NOMO-1 (cell line): Measurements from ENCODE around the gene EFCAB8.
"Not testable (repeated sequence)": the region's sequence is repeated elsewhere in the genome, so short reads cannot be mapped to it uniquely, and the experiment has no call there.

Source experiments
- DNase-seq, 2 experiments: peaks; one replicate each; lab custom pipeline; 2025; ENCODE audit not compliant: unreplicated experiment in 2 of 2; lab: John Stamatoyannopoulos, UW

The EFCAB8 gene

DNA sequence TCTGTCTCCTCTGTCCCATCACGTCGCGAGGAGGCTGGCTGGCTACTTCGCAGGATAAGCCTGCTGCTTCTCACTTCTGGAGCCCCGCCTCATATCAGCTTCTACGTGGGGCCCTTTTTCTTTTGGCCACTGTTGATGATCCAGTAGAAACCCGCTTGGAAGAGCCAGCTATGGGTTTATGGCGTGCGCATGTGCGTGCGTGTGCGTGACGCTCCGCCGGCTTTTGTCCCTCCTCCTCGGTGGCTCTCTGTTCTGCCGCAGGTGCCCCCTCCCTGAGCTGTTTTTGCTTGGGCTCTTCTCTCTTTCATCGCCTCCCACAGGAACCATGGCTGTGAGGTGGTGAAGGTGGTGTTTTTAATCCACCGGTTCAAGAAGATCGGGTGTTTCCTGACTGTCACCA is 26.5 kb downstream of the EFCAB8 start:
- no peak for DNase-seq

DNA sequence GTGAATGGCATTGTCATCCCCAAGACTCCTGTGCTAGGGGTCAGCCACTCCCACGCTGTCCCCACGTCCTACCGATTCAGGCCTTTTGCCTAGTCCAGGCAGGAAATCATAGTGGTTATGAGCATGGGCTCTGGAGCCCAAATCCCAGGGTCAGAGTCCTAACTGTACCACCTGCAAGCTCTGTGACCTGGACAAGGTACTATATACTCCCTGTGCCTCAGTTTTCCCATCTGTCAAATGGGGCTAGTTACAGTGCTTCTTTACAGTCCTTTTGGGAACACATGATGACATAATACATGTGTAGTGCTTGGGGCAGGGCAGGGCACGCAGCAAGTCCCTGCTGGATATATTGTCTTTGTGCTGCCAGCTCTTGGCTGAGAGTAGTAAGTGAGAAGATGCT is 27.2 kb downstream of the EFCAB8 start:
- no peak for DNase-seq

DNA sequence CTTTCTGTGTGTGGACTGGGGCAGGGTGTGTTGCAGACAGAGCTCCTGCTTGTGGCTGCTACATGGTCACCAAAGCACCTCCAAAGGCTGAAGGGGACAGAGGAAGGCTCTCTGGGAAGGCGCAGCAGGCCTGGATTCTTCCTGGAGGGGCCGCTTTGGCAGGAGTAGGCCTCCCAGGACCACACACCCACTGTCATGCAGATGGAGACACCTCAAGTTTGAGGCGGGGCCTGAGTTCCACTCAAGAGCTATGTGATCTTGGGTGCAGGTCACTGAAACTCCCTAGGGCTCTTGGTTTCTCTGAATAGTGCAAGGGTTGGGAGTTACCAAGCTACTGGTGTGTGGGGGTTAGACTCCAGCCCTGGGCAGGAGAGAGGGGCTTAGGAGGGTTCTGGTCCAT is 27.9 kb downstream of the EFCAB8 start:
- DNase-seq, result no peak

DNA sequence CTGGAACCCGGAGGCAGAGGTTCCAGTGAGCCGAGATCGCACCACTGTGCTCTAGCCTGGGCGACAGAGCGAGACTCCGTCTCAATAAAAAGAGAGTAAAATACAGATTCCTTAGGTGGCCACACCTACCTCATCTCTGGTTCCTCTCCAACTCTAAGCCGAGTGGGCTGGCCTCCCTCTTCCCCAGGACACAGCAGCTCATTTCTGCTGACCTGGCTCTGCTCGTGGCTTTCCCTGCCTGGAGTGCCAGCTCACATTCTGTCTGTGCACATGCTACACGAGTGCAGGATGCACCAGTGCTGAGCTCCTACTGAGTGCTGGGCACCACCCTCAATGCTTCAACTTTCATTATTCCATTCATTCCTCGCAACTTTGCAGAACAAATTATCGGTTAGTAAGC is 28.8 kb downstream of the EFCAB8 start:
- no peak for DNase-seq

DNA sequence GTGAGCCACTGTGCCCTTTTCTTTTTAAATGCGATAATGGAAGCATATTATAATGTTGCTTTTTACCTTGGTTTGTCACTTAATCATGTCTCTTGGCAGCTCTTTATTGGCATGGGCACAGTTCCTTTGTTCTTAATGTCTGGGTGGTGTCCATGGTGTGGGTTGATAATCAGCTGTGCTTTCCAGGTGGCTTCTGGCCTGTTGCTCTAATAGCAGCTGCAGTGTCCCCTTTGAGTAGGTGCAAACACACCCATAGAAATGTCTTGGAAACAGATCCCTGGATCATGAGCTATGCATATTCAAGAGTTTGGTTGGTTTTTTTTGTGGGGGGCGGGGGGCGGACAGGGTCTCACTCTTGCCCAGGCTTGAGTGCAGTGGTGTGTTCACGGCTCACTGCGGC is 29.9 kb downstream of the EFCAB8 start:
- no peak for DNase-seq

DNA sequence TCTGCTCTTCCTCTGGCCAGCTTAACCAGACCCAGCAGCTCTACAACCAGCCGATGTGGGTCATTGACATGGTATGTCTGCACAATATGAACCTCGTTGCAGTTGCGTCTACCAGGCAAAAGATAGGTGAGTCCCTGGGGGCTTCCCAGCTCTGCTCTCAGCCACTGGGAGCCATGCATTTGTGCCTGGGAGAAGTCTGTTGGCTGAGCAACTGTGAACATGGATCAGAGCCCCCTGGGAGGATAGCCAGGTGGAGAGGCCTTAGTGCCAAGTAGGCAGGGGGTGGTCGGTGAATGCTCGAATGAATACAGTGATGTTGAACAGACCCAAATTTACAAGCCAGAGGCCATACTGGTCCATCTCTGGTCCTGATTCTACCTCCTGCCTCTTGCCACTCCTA is 30.6 kb downstream of the EFCAB8 start:
- DNase-seq, result no peak

DNA sequence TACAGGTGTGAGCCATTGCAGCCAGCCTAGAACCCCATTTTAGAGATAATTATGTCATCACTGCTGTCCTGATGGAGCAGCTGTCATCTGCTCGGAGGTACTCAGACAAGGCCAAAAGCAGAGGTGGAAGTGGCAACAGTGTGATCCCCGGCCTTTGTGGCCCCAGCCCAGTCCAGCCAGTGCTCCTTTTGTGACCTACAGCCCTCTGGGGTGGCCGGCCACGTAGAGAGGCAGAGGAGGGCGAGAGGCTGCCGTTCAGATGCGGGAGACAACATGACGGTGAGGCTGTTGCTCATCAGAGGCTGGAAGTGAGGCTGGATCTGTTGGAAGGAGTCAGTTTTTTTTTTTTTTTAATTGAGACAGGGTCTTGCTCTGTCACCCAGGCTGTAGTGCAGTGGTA is 32.8 kb downstream of the EFCAB8 start:
- no peak for DNase-seq

DNA sequence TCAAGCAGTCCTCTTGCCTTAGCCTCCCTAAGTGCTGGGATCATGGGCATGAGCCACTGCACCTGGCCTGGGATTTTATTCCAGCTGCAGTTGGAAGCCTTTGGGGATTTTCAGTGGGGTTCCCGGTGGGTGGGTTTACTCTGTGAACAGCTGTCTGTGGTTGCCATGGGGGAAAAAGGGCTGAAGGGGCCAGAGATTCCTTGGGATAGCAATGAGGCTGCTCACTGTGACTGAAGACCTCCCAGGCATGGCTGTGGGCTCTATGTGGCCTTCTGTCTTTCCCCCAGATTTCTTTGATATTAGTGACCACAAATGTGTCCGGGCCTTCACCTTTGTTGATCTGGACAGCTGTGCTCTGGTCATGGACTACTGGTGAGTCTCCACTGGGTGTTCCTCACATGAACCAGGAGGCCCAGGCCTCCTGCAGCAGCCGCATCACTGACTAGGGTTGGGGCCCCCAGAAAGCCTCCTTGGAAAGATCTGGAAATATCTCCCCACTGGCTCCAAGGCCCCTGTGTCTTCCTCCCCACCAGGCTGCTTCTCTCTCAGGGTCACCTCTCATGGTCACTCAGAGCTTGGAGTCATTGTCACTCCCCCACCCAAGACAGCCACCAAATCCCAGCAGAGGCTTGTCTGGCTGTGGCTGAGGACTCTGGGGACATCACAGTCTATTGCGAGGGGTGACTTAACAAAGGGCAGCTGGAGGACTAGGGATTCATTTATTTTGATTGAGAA is 33.4 kb downstream of the EFCAB8 start:
- DNase-seq, result no peak

DNA sequence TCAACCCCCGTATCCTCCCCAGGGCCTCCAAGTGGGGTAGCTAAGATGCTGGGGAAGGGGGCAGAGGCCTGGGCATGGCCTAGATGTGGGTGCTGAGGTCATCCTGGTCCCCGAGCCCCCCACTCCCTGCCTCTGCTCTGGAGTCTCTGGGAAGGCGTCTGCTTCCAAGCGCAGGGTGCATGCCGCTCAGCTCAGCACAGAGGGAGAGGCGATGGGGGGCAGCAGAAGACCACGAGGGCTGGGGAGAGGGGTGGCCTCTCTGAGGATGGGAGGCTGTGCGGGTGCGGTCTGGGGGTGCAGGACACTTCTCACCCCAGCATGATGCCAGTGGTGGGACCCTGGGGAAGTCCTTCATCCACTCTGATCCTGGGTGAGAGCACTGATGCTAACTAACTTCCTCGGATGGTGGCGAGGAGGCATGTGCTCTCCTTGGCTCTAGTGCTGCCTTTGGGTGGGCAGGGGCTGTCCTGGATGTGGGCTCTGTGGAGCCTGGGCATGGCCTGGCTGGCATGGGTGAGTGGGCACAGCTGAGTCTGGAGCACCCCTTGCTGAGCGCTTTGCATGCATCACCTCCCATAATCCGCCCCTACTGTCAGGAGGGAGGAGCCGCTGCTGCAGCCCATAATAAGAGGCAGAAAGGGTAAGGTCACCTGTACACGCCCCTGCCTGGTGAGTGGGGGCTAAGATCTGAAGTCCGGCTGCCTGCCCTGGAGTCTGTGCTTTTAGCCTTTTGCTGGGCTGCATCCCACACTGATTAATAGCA is 34.7 kb downstream of the EFCAB8 start:
- no peak for DNase-seq

DNA sequence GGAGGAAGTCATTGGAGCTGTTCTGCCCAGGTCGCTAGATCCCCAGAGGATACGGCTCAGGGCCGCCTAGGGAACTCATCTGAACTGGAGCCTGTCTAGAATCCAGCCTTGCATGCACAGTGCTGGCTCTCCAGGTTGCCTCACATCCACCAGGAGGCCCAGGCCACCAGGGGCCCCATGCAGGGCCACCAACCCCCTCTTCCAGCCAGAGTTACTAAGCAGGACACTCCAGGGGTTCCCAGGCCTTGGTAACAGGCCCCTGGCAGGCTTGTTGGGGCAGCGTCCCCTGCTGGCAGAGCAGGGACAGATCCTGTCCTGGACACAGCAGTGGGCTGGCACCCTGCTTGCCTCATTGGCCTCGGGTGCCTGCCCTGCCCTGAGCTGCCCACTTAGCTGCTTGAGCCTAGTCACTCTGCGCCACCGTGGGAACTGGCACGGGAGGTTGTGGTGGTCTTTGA is 35.3 kb downstream of the EFCAB8 start:
- DNase-seq, result no peak

DNA sequence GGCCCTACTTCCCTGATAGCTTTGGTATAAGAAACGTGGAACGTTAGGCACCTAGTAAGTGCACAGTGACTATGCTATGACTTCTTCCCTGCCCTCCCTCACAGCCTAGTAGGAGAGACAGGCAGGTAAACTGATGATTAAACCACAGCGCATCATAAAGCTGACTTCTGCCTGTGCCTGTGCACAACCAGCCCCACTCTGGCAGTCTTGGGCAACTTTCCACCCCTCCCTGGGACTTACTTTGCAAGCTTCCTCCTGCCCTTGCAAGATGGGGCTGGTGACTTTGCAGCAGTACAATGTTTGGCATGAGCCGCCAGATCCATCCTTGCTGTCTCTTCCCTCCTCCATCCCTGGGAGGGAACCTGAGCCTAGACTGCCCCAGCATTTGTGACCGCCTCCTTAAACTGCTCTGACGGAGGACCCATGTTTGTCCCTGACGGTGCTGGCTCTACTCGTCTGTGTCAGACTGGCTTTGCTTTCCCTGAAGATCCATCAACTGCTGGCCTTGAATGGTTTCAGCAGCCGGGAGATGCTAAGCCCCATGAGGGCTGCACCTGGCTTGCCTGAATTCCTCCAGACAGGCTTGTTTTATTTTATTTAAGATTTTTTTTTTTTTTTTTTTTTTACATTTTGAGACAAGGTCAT is 36.1 kb downstream of the EFCAB8 start:
- DNase-seq, result no peak

DNA sequence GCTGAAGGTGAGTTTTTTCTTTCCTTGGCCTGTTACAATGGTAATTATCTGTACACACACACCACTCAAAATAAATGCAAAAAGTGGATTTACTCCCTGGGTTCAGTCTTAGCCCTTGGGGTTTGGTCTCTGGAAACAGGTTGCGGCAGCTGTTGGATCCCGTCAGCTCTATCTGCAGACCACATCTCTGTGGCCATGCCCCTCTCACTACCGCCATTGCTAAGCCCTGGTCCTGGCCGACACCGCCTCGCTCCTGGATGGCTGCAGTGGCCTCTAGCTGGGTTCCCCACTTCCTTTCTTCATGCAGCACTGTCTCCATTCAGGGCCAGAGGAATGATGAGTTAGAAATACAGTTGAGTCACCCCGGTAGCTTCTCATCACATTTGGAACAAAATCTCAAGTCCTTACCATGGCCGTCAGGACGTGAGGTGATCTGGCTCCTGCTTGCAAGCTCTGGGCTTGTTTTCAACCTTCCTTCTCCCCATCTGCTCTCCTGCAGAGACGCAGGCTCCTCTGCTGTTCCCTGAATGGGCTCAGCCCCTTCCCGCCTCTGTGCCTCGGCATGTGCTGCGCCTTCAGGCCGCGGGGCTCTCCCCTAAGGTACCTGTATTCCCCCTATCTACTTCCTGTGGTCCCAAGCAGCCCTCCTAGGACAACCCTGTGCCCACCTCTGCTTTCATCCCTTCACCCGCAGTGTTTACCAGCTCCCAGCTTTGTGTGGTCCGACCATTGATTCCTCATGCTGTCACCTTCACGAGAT is 38.0 kb downstream of the EFCAB8 start:
- DNase-seq, result no peak

DNA sequence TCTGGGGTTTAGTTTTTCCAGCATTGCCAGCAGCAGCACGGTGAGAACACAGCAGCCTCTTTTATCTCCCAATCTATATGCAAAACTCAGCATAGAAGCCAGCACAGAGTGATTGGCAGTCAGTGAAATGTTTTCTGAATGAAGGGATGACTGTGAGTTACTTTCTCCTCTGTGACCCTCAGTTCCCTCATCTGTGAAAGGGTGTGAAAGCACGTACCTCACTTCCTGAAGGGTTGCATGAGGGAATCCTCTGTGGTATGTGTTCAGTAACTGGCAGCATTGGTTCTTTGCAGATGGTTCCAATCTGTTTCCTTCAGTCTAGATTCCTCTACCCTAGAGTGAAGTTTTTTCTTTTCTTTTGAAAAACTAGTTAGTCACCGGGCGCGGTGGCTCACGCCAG is 40.0 kb downstream of the EFCAB8 start:
- DNase-seq, result no peak

DNA sequence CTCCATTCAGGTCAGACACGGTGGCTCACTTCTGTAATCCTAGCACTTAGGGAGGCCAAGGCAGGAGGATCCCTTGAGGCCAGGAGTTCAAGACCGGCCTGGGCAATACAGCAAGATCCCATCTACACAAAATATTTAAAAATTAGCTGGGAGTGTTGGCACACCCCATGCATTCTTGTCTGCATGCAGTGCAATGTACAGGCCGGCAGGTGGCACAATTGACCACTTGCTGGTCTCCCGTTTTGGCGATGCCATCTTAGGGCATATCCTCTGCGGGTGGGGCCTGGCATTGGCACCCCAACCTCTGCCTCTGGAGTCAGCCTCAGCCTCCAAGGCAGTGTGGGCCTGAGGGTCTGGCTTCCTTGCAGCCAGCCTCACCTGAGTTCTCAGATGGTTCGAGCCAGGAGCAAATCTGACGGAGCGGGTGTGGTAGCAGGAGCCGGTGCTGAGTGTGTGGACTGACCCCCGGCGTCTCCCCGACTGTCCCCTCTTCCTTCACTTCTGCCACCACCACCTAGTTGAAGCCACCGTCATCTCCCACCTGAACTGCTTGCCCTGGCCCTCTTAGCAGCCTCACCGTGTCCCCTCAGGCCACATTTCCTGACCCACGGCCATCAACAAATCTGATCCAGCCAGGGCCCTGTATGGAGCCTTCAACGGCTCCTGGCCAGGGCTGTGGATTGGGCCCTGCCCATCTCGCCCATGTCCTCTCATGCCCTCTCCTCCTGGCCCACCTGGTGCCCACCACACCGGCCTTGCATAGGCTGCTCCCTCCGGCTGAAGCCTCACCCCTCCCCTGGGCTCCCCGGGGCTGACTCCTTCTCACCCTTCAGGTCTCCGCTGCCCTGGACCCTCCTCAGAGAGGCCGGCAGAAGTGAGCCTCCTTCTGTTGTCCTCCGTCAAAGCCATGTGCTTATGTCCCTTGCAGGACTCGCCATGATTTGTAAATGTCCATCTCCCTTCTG is 44.0 kb downstream of the EFCAB8 start:
- DNase-seq, result peak; percentile 7 to 24

DNA sequence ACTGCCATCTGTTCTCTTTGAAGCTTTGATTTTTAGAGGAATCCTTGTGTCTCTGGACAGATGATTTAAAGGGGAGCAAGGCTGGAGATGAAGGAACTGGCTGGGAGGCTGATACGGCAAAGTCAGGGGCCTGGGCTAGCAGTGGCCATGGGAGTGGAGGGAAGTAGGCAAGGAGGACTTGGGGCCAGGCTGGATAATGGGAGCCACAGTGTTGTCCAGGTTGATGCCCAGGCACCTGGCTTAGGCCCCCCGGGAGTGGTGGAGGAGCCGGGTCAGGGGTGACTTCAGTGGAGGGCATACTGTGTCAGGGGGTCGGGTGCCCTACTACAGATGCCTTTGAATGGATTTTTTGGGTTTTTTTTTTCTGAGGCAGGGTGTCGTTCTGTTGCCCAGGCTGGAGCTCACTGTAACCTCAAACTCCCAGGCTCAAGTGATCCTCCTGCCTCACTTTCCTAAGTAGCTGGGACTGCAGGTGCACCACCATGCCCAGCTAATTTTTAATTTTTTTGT is 45.0 kb downstream of the EFCAB8 start:
- no peak for DNase-seq

DNA sequence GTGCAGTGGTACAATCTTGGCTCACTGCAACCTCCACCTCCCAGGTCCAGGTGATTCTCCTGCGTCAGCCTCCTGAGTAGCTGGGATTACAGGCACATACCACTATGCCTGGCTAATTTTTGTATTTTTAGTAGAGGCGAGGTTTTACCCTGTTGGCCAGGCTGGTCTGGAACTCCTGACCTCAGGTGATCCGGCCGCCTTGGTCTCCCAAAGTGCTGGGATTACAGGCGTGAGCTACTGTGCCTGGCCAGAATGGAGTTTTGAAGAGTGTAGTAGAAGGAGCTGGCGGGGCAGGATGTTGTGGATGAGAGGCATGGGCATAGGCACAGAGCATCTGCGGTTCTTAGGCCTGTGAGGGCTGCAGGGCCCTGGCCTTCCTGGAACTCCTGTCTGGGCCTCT is 46.0 kb downstream of the EFCAB8 start:
- not testable (repeated sequence) for DNase-seq

DNA sequence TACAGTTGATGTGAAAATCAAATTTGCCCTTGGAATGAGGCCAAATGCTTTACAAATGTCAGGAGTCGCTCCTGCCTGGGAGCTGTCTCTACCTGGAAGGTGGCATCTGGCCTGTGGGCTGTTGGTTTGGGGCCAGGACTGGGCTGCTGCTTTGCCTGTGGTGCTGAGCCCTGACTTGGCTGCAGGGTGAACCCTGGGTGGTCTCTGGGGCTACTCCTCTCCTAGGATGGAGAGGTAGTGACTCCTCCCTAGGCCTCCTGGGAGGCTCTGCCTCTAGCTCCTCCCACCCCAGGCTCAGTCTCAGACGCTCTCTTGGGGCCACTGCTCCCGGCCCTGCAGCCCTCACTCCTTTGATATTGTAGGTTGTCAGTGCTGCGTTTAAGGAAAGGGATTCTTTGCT is 47.5 kb downstream of the EFCAB8 start:
- no peak for DNase-seq

DNA sequence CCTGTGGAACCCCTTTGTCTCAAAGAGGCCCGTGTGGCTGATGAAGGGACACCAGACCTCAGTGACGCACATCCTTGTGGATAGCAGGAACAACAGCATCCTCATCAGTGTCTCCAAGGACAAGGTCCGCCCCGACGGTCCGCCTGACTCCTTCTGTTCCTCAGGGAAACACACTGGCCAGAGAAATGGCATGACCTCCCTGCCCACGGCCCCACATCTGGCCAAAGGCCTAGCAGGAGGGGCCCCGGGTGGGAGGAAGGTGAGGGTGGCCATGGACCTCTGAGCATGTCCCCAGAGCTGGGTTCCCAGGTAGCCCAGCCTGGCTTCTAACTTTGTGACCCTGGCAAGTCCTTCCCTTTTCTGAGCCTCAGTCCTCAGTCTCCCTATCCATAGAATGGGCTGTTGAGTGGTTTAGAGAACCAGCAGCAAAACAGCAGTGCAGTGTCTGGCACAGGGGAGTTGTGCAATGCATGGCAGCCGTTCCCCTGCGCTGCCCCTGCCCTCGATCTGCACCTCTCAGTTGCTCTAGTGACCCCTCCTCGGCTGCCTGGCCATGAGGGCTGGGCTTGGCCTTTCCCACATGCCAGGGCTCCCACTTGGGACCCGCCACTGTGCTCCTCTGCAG is 48.3 kb downstream of the EFCAB8 start:
- no peak for DNase-seq

DNA sequence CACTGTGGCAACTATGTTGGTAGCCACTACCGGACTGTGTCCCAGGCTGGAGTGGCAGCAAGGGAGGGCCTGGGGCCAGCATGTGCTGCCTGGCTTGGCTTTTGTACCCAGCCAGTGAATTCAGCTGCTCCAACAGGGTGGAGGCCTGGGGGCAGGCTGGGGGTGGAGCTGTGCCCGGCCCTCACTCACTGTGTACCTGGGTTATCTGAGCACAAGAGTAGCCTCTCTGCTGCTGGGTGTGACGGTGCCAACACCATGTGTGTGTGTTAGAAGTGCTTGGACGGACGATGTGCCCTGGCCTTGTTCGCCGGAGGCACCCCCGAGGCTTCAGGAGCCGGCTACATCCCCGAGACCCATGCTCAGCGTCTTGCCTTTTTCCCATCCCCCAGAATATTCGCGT is 49.2 kb downstream of the EFCAB8 start:
- no peak for DNase-seq
